ENCODE measurements around the gene TGFB1I1.
"Not testable (repeated sequence)": the region's sequence is repeated elsewhere in the genome, so short reads cannot be mapped to it uniquely, and the experiment has no call there.

The TGFB1I1 gene

GRCh38 chr16:31498493-31498892 lies 26.5 kb downstream of the TGFB1I1 start:
- Histone ChIP-seq H3K9me3 (ENCODE audit: severe bottlenecking) (no peaks in the 10 kb centered on the region), H3K4me3 (ENCODE audit: severe bottlenecking) (no peak overlapping the region), H3K4me1 (ENCODE audit: insufficient read depth, poor library complexity, severe bottlenecking) (no peaks in the 10 kb centered on the region), H3K36me3 (ENCODE audit: low read depth) (peaks cover 44% of the 10 kb centered on the region), H3K27me3 (ENCODE audit: insufficient read depth, poor library complexity, severe bottlenecking) (no peaks in the 10 kb centered on the region), H3K27ac (ENCODE audit: poor library complexity, severe bottlenecking) (no peak overlapping the region)
- ATAC-seq (ENCODE audit: low read depth) (no peak), DNase-seq (ENCODE audit: low spot score) (no peak)
- no peak for TF ChIP-seq CTCF (IDR thresholded peaks at IDR 0.05; ENCODE audit: poor library complexity, severe bottlenecking)

- Histone ChIP-seq H3K27ac (ENCODE audit: poor library complexity, severe bottlenecking) (no peak overlapping the region), H3K36me3 (ENCODE audit: low read depth) (peaks cover 47% of the 10 kb centered on the region), H3K4me1 (ENCODE audit: insufficient read depth, poor library complexity, severe bottlenecking) (no peaks in the 10 kb centered on the region), H3K27me3 (ENCODE audit: insufficient read depth, poor library complexity, severe bottlenecking) (no peaks in the 10 kb centered on the region), H3K9me3 (ENCODE audit: severe bottlenecking) (no peaks in the 10 kb centered on the region), H3K4me3 (ENCODE audit: severe bottlenecking) (no peak overlapping the region)
- no peak for TF ChIP-seq CTCF (IDR thresholded peaks at IDR 0.05; ENCODE audit: poor library complexity, severe bottlenecking)
- DNase-seq (ENCODE audit: low spot score): no peak
- no peak for ATAC-seq (ENCODE audit: low read depth)
These were observed 28.0 kb downstream of the TGFB1I1 start for GRCh38 chr16:31499928-31500327.

- TF ChIP-seq CTCF (IDR thresholded peaks at IDR 0.05; ENCODE audit: poor library complexity, severe bottlenecking): no peak
- H3K9me3 ChIP-seq (ENCODE audit: severe bottlenecking): no peaks in the 10 kb centered on the region
- H3K4me1 ChIP-seq (ENCODE audit: insufficient read depth, poor library complexity, severe bottlenecking): no peaks in the 10 kb centered on the region
These were observed 29.4 kb downstream of the TGFB1I1 start for GRCh38 chr16:31501226-31501965.

GRCh38 chr16:31501966-31502348 lies 30.0 kb downstream of the TGFB1I1 start:
- TF ChIP-seq CTCF (IDR thresholded peaks at IDR 0.05; ENCODE audit: poor library complexity, severe bottlenecking): no peak
- ATAC-seq (ENCODE audit: low read depth) (no peak), DNase-seq (ENCODE audit: low spot score) (no peak)
- H3K27ac ChIP-seq (ENCODE audit: poor library complexity, severe bottlenecking): no peak overlapping the region
- no peaks in the 10 kb centered on the region for H3K9me3 ChIP-seq (ENCODE audit: severe bottlenecking)
- no peak overlapping the region for H3K4me3 ChIP-seq (ENCODE audit: severe bottlenecking)
- H3K36me3 ChIP-seq (ENCODE audit: low read depth): peaks cover 47% of the 10 kb centered on the region
- H3K4me1 ChIP-seq (ENCODE audit: insufficient read depth, poor library complexity, severe bottlenecking): no peaks in the 10 kb centered on the region
- no peaks in the 10 kb centered on the region for H3K27me3 ChIP-seq (ENCODE audit: insufficient read depth, poor library complexity, severe bottlenecking)

More at GRCh38 chr16:31501226-31501965, 29.4 kb downstream of the TGFB1I1 start:
- Histone ChIP-seq H3K27ac (ENCODE audit: poor library complexity, severe bottlenecking) (no peak overlapping the region), H3K4me3 (ENCODE audit: severe bottlenecking) (no peak overlapping the region), H3K36me3 (ENCODE audit: low read depth) (peaks cover 48% of the 10 kb centered on the region), H3K27me3 (ENCODE audit: insufficient read depth, poor library complexity, severe bottlenecking) (no peaks in the 10 kb centered on the region)
- ATAC-seq (ENCODE audit: low read depth) (no peak), DNase-seq (ENCODE audit: low spot score) (no peak)

GRCh38 chr16:31502981-31503380 lies 31.0 kb downstream of the TGFB1I1 start:
- ATAC-seq (ENCODE audit: low read depth) (no peak), DNase-seq (ENCODE audit: low spot score) (no peak)
- Histone ChIP-seq H3K36me3 (ENCODE audit: low read depth) (peaks cover 38% of the 10 kb centered on the region), H3K4me3 (ENCODE audit: severe bottlenecking) (no peak overlapping the region), H3K27me3 (ENCODE audit: insufficient read depth, poor library complexity, severe bottlenecking) (no peaks in the 10 kb centered on the region), H3K27ac (ENCODE audit: poor library complexity, severe bottlenecking) (no peak overlapping the region), H3K9me3 (ENCODE audit: severe bottlenecking) (no peaks in the 10 kb centered on the region), H3K4me1 (ENCODE audit: insufficient read depth, poor library complexity, severe bottlenecking) (no peaks in the 10 kb centered on the region)
- TF ChIP-seq CTCF (IDR thresholded peaks at IDR 0.05; ENCODE audit: poor library complexity, severe bottlenecking): no peak

GRCh38 chr16:31503555-31503954 lies 31.6 kb downstream of the TGFB1I1 start:
- not testable (repeated sequence) for DNase-seq (ENCODE audit: low spot score); ATAC-seq (ENCODE audit: low read depth); H3K27ac ChIP-seq (ENCODE audit: poor library complexity, severe bottlenecking); H3K27me3 ChIP-seq (ENCODE audit: insufficient read depth, poor library complexity, severe bottlenecking); H3K9me3 ChIP-seq (ENCODE audit: severe bottlenecking); H3K4me3 ChIP-seq (ENCODE audit: severe bottlenecking); H3K4me1 ChIP-seq (ENCODE audit: insufficient read depth, poor library complexity, severe bottlenecking)
- H3K36me3 ChIP-seq (ENCODE audit: low read depth): peaks cover 32% of the 10 kb centered on the region

All from RWPE2 (cell line).